ENCODE data around the gene IFI44L.

IFI44L gene

GRCh38 chr1:78645723-78646122, 25.5 kb downstream of the IFI44L start:
- DNase-seq = no peak

- DNase-seq = no peak
Observed at GRCh38 chr1:78647238-78647637, 27.0 kb downstream of the IFI44L start.

DNA sequence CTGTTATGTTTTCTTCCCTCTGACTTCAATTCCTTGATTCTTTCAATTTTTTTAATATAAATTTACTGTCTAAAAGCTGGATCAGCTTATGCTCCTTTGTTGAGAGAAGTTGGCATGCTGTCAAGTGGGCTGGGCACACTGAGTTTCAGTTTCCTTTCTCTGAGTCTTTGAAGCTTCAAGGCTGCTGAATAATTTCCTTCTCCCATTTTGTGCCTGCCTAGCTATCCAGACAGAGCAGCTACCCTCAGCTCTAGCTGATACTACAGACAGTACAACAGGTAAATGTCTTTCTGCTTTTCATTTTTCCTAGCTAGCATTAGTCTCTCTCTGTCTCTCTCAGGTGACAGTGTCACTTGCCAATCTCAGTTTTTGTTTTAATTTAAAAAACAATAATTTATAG, 29.4 kb downstream of the IFI44L start, which contains the start of gene IFI44:
Gene IFI44, plus strand, starts transcription at position 204 of the 400 bp plus-strand sequence. CDS start 365 bp downstream, outside the sequence.
- peak; percentile 59 for DNase-seq

GRCh38 chr1:78650114-78650660, 29.9 kb downstream of the IFI44L start:
- DNase-seq = no peak

DNA sequence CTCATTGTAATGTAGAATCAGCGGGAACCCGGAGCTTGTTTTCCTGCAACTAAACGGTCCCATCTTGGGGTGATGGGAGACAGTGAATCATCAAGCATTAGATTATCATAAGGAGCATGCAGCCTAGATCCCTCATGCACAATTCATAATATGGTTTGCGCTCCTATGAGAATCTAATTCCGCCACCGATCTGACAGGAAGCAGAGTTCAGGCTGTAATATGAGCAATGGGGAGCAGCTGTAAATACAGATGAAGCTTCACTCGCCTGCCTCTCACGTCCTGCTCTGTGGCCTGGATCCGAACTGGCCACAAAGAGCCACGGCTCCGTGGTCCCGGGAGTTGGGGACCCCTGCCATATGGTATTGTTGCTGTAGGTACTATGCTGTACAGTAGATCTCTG, 31.0 kb downstream of the IFI44L start:
- DNase-seq = no peak

- no peak for DNase-seq
Observed at GRCh38 chr1:78652019-78652560, 31.8 kb downstream of the IFI44L start.

DNA sequence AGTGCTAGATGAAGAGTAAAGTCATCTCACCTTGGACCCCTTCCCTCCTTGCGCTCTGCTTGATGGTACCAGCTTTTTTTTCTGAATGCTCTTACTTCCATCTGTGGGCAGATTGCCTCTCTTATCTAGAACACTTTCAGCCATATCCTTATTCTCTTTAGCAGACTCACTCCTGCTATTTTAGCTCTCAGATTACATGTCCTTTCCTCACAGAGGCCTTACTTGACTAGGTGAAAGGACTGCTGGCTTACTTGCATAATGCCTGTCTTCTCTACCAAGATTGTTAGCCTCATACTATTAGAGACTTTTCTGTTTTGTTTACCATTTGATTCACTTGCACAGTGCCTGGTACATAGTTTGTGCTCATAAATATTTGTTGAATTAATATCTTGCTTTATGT, 38.7 kb downstream of the IFI44L start:
- DNase-seq = no peak

- DNase-seq = no peak
Observed at GRCh38 chr1:78663923-78664322, 43.7 kb downstream of the IFI44L start.

DNA sequence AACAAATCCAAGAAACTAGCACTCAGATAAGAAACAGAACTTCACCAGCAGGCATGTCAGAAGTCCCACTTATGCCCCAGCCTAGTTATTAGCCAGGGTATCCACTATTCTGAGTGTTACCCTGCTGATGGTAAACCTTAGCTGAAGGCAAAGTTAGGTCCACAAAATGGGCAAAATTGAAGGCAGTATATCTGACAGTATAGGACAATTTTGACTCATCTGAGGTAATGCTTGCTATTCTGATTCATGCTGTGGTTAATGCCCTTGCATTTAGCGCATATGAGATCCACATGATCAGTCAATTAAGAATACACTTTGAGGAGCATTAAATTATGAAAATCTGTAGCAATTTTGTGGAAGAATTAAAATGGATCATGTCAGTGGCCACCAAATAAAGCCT, 44.5 kb downstream of the IFI44L start:
- no peak for DNase-seq

GRCh38 chr1:78665809-78666208, 45.6 kb downstream of the IFI44L start:
- DNase-seq = no peak

GRCh38 chr1:78667939-78668338, 47.7 kb downstream of the IFI44L start:
- no peak for DNase-seq

- DNase-seq = no peak
Observed at GRCh38 chr1:78668427-78668826, 48.2 kb downstream of the IFI44L start.

DNA sequence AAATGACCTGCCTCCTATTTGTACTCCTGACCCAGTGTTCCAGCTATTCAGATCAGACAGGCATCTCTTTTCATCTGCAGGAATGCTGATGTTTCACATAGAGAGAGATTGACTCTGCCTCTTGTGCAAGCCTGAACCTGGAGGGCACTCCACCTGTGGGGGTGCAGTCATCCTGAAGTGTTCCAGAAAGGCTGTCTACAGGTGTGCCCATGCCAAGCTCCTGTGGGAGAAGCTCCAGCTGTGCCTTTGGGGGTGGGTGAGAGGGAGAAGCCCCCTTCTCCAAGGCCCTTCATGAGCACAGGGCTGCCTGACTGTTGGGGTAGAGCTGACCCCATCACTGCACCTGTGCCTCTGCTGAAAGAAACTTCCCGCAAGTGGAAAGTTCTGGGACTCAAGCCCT, 52.2 kb downstream of the IFI44L start:
- DNase-seq = no peak

DNA sequence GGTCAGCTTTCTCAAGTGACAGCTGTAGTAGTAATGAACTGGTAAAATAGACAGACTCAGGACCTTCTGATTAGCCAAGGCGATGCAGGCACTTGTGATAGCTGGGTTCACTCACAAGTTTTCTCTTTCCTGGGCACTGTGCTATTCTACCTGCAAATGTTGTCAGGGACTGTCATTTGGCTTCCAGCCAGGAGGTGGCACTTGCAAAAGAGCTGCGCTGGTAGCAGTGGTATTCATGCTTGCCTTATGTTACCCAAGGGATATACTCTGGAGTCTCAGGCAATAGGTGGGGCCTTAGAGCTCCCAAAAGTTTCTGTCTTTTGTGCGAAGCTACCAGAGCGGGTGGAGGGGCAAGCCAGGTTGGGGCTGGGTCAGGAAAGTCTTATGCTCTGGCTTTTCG, 52.9 kb downstream of the IFI44L start:
- DNase-seq = no peak

DNA sequence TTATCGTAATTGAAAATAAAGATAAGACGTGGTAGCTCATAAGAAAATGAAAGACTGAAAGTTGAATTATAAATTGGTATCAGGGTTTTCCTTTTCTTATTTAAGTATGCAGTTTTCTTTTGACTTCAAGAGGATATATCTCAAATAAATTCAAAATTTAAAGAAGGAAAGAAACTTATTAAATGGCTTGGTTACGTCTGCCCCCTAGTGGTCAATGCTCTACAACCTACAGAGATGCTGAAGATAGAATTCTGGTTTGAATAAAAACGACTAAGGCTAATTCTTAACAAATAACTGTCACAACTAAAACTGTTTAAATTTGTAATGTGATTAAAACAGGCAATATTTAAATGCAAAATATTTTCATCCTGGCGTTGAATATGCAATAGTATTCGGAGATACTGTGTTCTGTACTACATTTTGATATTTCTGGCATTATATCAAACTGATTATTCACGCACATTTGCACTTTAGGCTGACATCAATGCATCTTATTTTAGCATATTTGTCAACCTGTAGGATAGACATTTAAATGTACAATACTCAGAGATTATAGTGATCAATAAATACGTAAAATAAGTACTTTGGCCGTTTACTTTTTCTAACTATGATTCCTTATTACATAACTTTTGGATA, 56.2 kb downstream of the IFI44L start:
- DNase-seq = peak; percentile 52

DNA sequence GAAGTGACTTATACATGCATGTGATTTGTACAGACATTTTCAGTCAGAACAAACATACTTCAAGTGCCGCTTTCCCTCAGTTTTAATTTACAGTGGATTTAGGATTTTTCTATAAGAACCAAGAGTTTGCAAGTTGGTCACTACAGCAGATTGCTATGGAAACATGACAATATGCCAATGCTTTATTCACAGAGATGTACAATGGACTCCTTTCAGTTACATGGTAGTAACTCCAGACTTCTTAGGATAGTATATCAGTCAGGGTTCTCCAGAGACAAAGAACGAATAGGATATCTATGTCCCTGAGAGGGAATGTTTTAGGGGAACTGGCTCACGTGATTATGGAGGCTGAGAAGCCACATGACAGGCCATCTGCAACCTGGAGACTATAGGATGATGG, 56.7 kb downstream of the IFI44L start:
- no peak for DNase-seq

- DNase-seq = no peak
Observed at GRCh38 chr1:78677788-78678187, 57.5 kb downstream of the IFI44L start.

- DNase-seq = no peak
Observed at GRCh38 chr1:78678324-78678723, 58.1 kb downstream of the IFI44L start.

DNA sequence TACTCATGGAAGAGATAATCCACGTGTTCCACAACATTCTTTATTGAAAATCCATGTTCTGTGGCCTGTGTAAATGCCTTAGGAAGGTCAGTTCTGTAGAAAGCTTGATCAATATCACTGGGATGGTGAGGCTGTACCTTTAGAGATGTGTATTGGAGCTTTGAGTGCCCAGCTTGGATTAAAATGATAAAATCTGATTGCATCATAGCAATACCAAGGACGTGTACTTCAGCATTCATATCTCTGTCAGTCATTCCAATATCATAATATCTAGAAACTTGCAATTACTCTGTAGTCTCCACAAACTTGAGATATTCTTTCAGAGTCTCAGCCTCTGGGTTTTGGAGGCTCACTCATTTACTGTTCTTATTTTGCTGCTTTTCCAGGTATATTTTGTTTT, 61.0 kb downstream of the IFI44L start:
- no peak for DNase-seq

DNA sequence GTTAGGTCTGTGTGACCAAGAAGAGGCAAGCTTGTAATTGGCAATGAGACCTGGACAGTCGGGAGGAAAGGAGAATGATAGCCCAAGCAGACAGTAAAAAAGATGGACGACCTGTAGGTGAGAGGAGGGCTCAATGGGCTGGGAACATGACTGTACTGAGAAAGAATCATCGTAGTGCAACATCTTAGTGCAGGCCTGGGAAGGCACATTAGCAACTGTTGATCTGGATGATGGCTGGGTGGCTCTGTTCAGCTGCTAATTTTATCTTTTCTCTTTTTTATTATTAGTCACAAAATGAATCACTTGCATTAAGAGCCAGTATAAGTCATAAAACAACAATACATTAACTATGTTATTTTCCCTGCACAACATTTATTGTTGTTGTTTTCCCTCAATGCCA, 62.2 kb downstream of the IFI44L start:
- no peak for DNase-seq

GRCh38 chr1:78683079-78683478, 62.8 kb downstream of the IFI44L start:
- no peak for DNase-seq

DNA sequence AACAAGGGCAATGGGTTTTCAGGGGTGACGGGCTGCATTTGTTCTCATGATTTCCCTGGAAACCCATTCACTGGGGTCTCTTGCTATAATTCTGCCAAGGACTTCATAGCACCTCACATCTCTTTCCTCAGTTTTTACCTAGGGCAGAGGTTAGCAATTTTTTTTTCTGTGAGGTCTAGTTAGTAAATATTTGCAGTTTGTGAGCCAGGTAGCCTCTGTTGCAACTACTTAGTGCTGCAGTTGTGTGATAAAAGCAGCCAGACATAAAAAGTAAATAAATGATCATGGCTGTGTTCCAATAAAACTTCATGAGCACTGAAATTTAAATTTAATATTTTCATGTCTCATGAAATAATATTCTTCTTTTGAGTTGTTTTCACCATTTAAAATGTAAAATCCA, 67.1 kb downstream of the IFI44L start:
- DNase-seq = no peak

GRCh38 chr1:78687914-78688313, 67.7 kb downstream of the IFI44L start:
- no peak for DNase-seq

GRCh38 chr1:78688697-78689096, 68.4 kb downstream of the IFI44L start:
- no peak for DNase-seq

GRCh38 chr1:78690516-78690915, 70.3 kb downstream of the IFI44L start:
- DNase-seq = no peak
